HG02884 (cell line): Measurements from ENCODE around the gene CLIP2.
"Not testable (repeated sequence)": the region's sequence is repeated elsewhere in the genome, so short reads cannot be mapped to it uniquely, and the experiment has no call there.

Experiments used
- ATAC-seq: cut with Tn5 transposase; IDR thresholded peaks from one replicate; pipeline ENCODE4 v1.9.1; 2021; ENCODE audit warnings: mild to moderate bottlenecking, moderate library complexity; ENCODE audit not compliant: unreplicated experiment

Gene CLIP2

GRCh38 chr7:74294191-74294998 lies 5.2 kb downstream of the CLIP2 start:
- no peak for ATAC-seq

GRCh38 chr7:74297516-74298233 lies 8.5 kb downstream of the CLIP2 start:
- ATAC-seq: no peak

GRCh38 chr7:74299401-74299800 lies 10.2 kb downstream of the CLIP2 start:
- no peak for ATAC-seq

- ATAC-seq: no peak
Measured at GRCh38 chr7:74300926-74301325, 11.7 kb downstream of the CLIP2 start.

GRCh38 chr7:74302745-74303221 lies 13.6 kb downstream of the CLIP2 start:
- no peak for ATAC-seq

- ATAC-seq: no peak
Measured at GRCh38 chr7:74304550-74304949, 15.3 kb downstream of the CLIP2 start.

- no peak for ATAC-seq
Measured at GRCh38 chr7:74306004-74306729, 17.0 kb downstream of the CLIP2 start.

- ATAC-seq: no peak
Measured at GRCh38 chr7:74306730-74307469, 17.7 kb downstream of the CLIP2 start.

- ATAC-seq: no peak
Measured at GRCh38 chr7:74307738-74308505, 18.7 kb downstream of the CLIP2 start.

- no peak for ATAC-seq
Measured at GRCh38 chr7:74309181-74309580, 20.0 kb downstream of the CLIP2 start.

- ATAC-seq: no peak
Measured at GRCh38 chr7:74311305-74311744, 22.1 kb downstream of the CLIP2 start.

GRCh38 chr7:74312418-74313028 lies 23.3 kb downstream of the CLIP2 start:
- no peak for ATAC-seq

GRCh38 chr7:74315891-74316290 lies 26.7 kb downstream of the CLIP2 start:
- ATAC-seq: not testable (repeated sequence)

- no peak for ATAC-seq
Measured at GRCh38 chr7:74317146-74317782, 28.1 kb downstream of the CLIP2 start.

GRCh38 chr7:74318043-74318442 lies 28.8 kb downstream of the CLIP2 start:
- no peak for ATAC-seq

- no peak for ATAC-seq
Measured at GRCh38 chr7:74320645-74321221, 31.5 kb downstream of the CLIP2 start.

GRCh38 chr7:74322892-74323291 lies 33.7 kb downstream of the CLIP2 start:
- not testable (repeated sequence) for ATAC-seq

- ATAC-seq: no peak
Measured at GRCh38 chr7:74324531-74325209, 35.5 kb downstream of the CLIP2 start.
